Measurements from ENCODE around the gene UBE2U.
"Not testable (repeated sequence)": the region's sequence is repeated elsewhere in the genome, so short reads cannot be mapped to it uniquely, and the experiment has no call there.

The UBE2U gene

GRCh38 chr1:64241069-64241468, 37.6 kb downstream of the UBE2U start:
- no peak for DNase-seq

- no peak for DNase-seq
Measured at GRCh38 chr1:64242895-64243756, 39.7 kb downstream of the UBE2U start.

GRCh38 chr1:64243757-64244080, 40.3 kb downstream of the UBE2U start:
- no peak for DNase-seq

- DNase-seq = no peak
Measured at GRCh38 chr1:64245495-64245894, 42.1 kb downstream of the UBE2U start.

GRCh38 chr1:64246294-64246917, 43.0 kb downstream of the UBE2U start:
- DNase-seq = no peak

GRCh38 chr1:64248065-64248464, 44.6 kb downstream of the UBE2U start:
- DNase-seq = no peak

- not testable (repeated sequence) for DNase-seq
Measured at GRCh38 chr1:64250472-64250871, 47.0 kb downstream of the UBE2U start.

GRCh38 chr1:64251971-64252370, 48.5 kb downstream of the UBE2U start:
- no peak for DNase-seq

GRCh38 chr1:64257233-64257632, 53.8 kb downstream of the UBE2U start:
- DNase-seq = not testable (repeated sequence)

- not testable (repeated sequence) for DNase-seq
Measured at GRCh38 chr1:64258444-64258843, 55.0 kb downstream of the UBE2U start.

- no peak for DNase-seq
Measured at GRCh38 chr1:64263335-64263734, 59.9 kb downstream of the UBE2U start.

- DNase-seq = no peak
Measured at GRCh38 chr1:64263856-64264255, 60.4 kb downstream of the UBE2U start.

- no peak for DNase-seq
Measured at GRCh38 chr1:64265141-64265540, 61.7 kb downstream of the UBE2U start.

- DNase-seq = no peak
Measured at GRCh38 chr1:64266991-64267390, 63.6 kb downstream of the UBE2U start.

GRCh38 chr1:64268653-64269557, 65.5 kb downstream of the UBE2U start:
- no peak for DNase-seq

GRCh38 chr1:64269558-64269884, 66.1 kb downstream of the UBE2U start:
- no peak for DNase-seq

- DNase-seq = no peak
Measured at GRCh38 chr1:64280001-64280400, 76.6 kb downstream of the UBE2U start.

GRCh38 chr1:64282351-64282750, 78.9 kb downstream of the UBE2U start:
- DNase-seq = no peak

- DNase-seq = no peak
Measured at GRCh38 chr1:64287071-64287470, 83.6 kb downstream of the UBE2U start.

- DNase-seq = no peak
Measured at GRCh38 chr1:64290420-64290819, 87.0 kb downstream of the UBE2U start.

- no peak for DNase-seq
Measured at GRCh38 chr1:64291931-64292330, 88.5 kb downstream of the UBE2U start.

- no peak for DNase-seq
Measured at GRCh38 chr1:64292399-64292798, 89.0 kb downstream of the UBE2U start.

- DNase-seq = no peak
Measured at GRCh38 chr1:64293820-64294219, 90.4 kb downstream of the UBE2U start.

GRCh38 chr1:64295136-64295535, 91.7 kb downstream of the UBE2U start:
- no peak for DNase-seq
